ENCODE results near the gene DCAF12. TPM values are rescaled to one million over a fixed set of nuclear protein-coding genes. Genes with fewer than 3 reads are reported as not detected.

DCAF12 gene
- total and polyA plus RNA-seq, 2 of the 13 experiments (the other 11 are each of a cell fraction or from before 2014, with no cell fraction given), result 26.8 to 37.4 TPM

GRCh38 chr9:34098307-34098706 lies 28.2 kb downstream of the DCAF12 start:
- Histone ChIP-seq H3K27me3 (ENCODE audit: control insufficient read depth in 1 of 2, insufficient read depth in 2 of 2, low read length in 2 of 2) (no peaks in the 10 kb centered on the region), H3K4me2 (ENCODE audit: low read depth, low read length) (no peak overlapping the region), H3K9ac (ENCODE audit: insufficient read depth, low read depth, low read length) (no peak overlapping the region), H3K4me3 (replicated peaks in 1 of 3; ENCODE audit: insufficient read depth in 1 of 3, low read depth in 2 of 3, low read length in 3 of 3) (no peak overlapping the region), H3K27ac (ENCODE audit: extremely low read length, insufficient read depth, low read length) (no peak overlapping the region), H4K20me1 (ENCODE audit: insufficient read depth, low read length) (no peaks in the 10 kb centered on the region), H3K79me2 (ENCODE audit: insufficient read depth, low read length) (no peaks in the 10 kb centered on the region), H3K36me3 (replicated peaks in 1 of 2; ENCODE audit: control insufficient read depth in 1 of 2, insufficient read depth in 2 of 2, low read length in 2 of 2) (peaks cover 27 to 54% of the 10 kb centered on the region in 2 experiments), H2AFZ (ENCODE audit: low read length) (no peak overlapping the region), H3K4me1 (ENCODE audit: insufficient read depth, low read length) (no peaks in the 10 kb centered on the region), H3K9me3 (ENCODE audit: low read length) (no peaks in the 10 kb centered on the region)
- intact Hi-C loops (cut with micrococcal nuclease; ENCODE audit: unreplicated experiment) (no loop called here), in situ Hi-C loops (cut with HindIII; ENCODE audit: extremely low pct_ligation_motif_present, low pct_unique_long_range_greater_than_20kb) (no loop called here)
- BruUV-seq (replicated peaks), result no TSS peak
- ChIA-PET POLR2A (no interaction called here), CTCF (ENCODE audit: low intra/inter-chr PET ratio, low total read pairs) (no interaction called here)
- 98% methylated on average over 4 of the region's 5 CpGs for WGBS (ENCODE audit: low lambda C conversion rate)
- DNase-seq (ENCODE audit: low spot score) (no peak), ATAC-seq (no peak), FAIRE-seq (no peak)
- TF ChIP-seq, protein P1, sequence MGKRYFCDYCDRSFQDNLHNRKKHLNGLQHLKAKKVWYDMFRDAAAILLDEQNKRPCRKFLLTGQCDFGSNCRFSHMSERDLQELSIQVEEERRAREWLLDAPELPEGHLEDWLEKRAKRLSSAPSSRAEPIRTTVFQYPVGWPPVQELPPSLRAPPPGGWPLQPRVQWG (CRISPR knock-in tag; IDR thresholded peaks at IDR 0.05; ENCODE audit: borderline replicate concordance, low read depth), result no peak
- TF ChIP-seq, protein P2, sequence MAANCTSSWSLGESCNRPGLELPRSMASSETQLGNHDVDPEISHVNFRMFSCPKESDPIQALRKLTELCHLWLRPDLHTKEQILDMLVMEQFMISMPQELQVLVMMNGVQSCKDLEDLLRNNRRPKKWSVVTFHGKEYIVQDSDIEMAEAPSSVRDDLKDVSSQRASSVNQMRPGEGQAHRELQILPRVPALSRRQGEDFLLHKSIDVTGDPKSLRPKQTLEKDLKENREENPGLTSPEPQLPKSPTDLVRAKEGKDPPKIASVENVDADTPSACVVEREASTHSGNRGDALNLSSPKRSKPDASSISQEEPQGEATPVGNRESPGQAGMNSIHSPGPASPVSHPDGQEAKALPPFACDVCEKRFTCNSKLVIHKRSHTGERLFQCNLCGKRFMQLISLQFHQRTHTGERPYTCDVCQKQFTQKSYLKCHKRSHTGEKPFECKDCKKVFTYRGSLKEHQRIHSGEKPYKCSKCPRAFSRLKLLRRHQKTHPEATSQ (CRISPR knock-in tag; IDR thresholded peaks at IDR 0.05; ENCODE audit: borderline replicate concordance), result no peak
- TF ChIP-seq ZNF292 (CRISPR knock-in tag; IDR thresholded peaks at IDR 0.05; ENCODE audit: borderline replicate concordance, low read depth), result no peak
- no peak for TF ChIP-seq ATRX (CRISPR knock-in tag; IDR thresholded peaks at IDR 0.05; ENCODE audit: borderline replicate concordance)
- no peak for TF ChIP-seq ZNF468 (CRISPR knock-in tag; IDR thresholded peaks at IDR 0.05)
- TF ChIP-seq HNF1A (IDR thresholded peaks at IDR 0.05; ENCODE audit: low read depth), result no peak
- no peak for TF ChIP-seq HNF1A (CRISPR knock-in tag; IDR thresholded peaks at IDR 0.05; ENCODE audit: borderline replicate concordance)
- TF ChIP-seq RBM22 (optimal IDR thresholded peaks at IDR 0.05; ENCODE audit: low read length), result no peak
- TF ChIP-seq GFI1 (CRISPR knock-in tag; IDR thresholded peaks at IDR 0.05; ENCODE audit: borderline replicate concordance), result no peak
- TF ChIP-seq PLRG1 (conservative IDR thresholded peaks at IDR 0.05), result no peak
- TF ChIP-seq CREB3 (CRISPR knock-in tag; IDR thresholded peaks at IDR 0.05), result no peak
- no peak for TF ChIP-seq POLR2AphosphoS2 (IDR thresholded peaks at IDR 0.05; ENCODE audit: low read depth, low read length)
- no peak for TF ChIP-seq ATF7-NPFF (CRISPR knock-in tag; IDR thresholded peaks at IDR 0.05; ENCODE audit: low read depth)
- TF ChIP-seq SAFB2 (CRISPR knock-in tag; IDR thresholded peaks at IDR 0.05; ENCODE audit: borderline replicate concordance, low read depth), result no peak
- no peak for TF ChIP-seq E2F5 (CRISPR knock-in tag; conservative IDR thresholded peaks at IDR 0.05)
- TF ChIP-seq, protein P3, sequence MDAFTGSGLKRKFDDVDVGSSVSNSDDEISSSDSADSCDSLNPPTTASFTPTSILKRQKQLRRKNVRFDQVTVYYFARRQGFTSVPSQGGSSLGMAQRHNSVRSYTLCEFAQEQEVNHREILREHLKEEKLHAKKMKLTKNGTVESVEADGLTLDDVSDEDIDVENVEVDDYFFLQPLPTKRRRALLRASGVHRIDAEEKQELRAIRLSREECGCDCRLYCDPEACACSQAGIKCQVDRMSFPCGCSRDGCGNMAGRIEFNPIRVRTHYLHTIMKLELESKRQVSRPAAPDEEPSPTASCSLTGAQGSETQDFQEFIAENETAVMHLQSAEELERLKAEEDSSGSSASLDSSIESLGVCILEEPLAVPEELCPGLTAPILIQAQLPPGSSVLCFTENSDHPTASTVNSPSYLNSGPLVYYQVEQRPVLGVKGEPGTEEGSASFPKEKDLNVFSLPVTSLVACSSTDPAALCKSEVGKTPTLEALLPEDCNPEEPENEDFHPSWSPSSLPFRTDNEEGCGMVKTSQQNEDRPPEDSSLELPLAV (CRISPR knock-in tag; conservative IDR thresholded peaks at IDR 0.05; ENCODE audit: low read depth), result no peak
